HepG2 (cell line): ENCODE results near the gene USP7. TPM values are rescaled to one million over a fixed set of nuclear protein-coding genes. Genes with fewer than 3 reads are reported as not detected.

Source experiments
- ATF7 ChIP-seq, 2 experiments: fragments of 450-650 bp in 1 of 2; sonication (generic) in 1 of 2; formaldehyde crosslinking in 1 of 2; IDR thresholded peaks; 2 replicates each; pipeline versions ENCODE4 v1.4.0 to v1.6.1; 2016 to 2020; ENCODE audit warnings: antibody characterized with exemption in 1 of 2, mild to moderate bottlenecking in 1 of 2, missing genetic modification reagents in 1 of 2
- ETV5 ChIP-seq: IDR thresholded peaks from 2 replicates; pipeline ENCODE4 v1.6.1; 2018; ENCODE audit warnings: missing biosample characterization, missing genetic modification reagents, inconsistent platforms, borderline replicate concordance
- FIP1L1 ChIP-seq: fragments of 200-400 bp; formaldehyde crosslinking; IDR thresholded peaks from 2 replicates; pipeline ENCODE4 v1.6.1; 2018; ENCODE audit warnings: low read depth, mild to moderate bottlenecking, low read length, moderate library complexity, borderline replicate concordance; ENCODE audit not compliant: insufficient read depth
- FOXA1 ChIP-seq, 2 experiments: fragments of 450-650 bp in 1 of 2; sonication (generic) in 1 of 2; formaldehyde crosslinking in 1 of 2; IDR thresholded peaks; 2 replicates each; pipeline versions ENCODE4 v1.4.0 to v1.6.1; 2016 to 2020; ENCODE audit warnings: missing genetic modification reagents in 1 of 2
- NCOA2 ChIP-seq: sonication (generic); formaldehyde crosslinking; IDR thresholded peaks from 2 replicates; pipeline ENCODE4 v1.8.0; 2022; ENCODE audit warnings: inconsistent platforms
- NFE2L2 ChIP-seq: fragments of 150-350 bp; IDR thresholded peaks from 2 replicates; pipeline ENCODE4 v1.6.1; 2014; ENCODE audit warnings: low read length
- ZNF10 ChIP-seq: sonication (generic); formaldehyde crosslinking; IDR thresholded peaks from 2 replicates; pipeline ENCODE4 v1.4.0; 2020; ENCODE audit warnings: mild to moderate bottlenecking, low read depth, missing genetic modification reagents, borderline replicate concordance
- ZNF484 ChIP-seq: sonication (generic); formaldehyde crosslinking; IDR thresholded peaks from 2 replicates; pipeline ENCODE4 v1.5.1; 2020; ENCODE audit warnings: mild to moderate bottlenecking, low read depth, missing genetic modification reagents, borderline replicate concordance
- polyA plus RNA-seq, 8 experiments: library from polyadenylated mRNA; depleted of rRNA in 3 of 8; stranded (reverse) in 7 of 8; unstranded in 1 of 8; fragments of >200 nt; fragmentation: Illumina TruSeq in 4 of 8; extraction: Trizol in 4 of 8; gene quantifications; 2 replicates each; pipeline versions ENCODE4 v1.2.1 to v1.2.3, GENCODE V29; 2011 to 2016; ENCODE audit warnings: low read depth in 4 of 8, missing spikeins in 1 of 8, mixed read lengths in 1 of 8; ENCODE audit not compliant: insufficient read depth in 1 of 8
- total RNA-seq, 5 experiments: library from RNA; depleted of rRNA; stranded (reverse); fragments of >200 nt; fragmentation: Illumina TruSeq; extraction: Trizol; gene quantifications; 2 replicates each; pipeline ENCODE4 v1.2.3, GENCODE V29; 2016; ENCODE audit warnings: low read depth in 1 of 5
- TF ChIP-seq, protein P1 (sequence below): sonication (generic); formaldehyde crosslinking; conservative IDR thresholded peaks from 2 replicates; pipeline ENCODE4 v1.8.0; 2022; ENCODE audit warnings: low read depth, missing genetic modification reagents
- TF ChIP-seq, protein P2 (sequence below): sonication (generic); formaldehyde crosslinking; IDR thresholded peaks from 2 replicates; pipeline ENCODE4 v1.5.0; 2020; ENCODE audit warnings: mild to moderate bottlenecking, missing genetic modification reagents
- TF ChIP-seq, protein P3 (sequence below): sonication (generic); formaldehyde crosslinking; IDR thresholded peaks from 2 replicates; pipeline ENCODE4 v1.4.0; 2020; ENCODE audit warnings: mild to moderate bottlenecking, missing genetic modification reagents

The USP7 gene
- total and polyA plus RNA-seq, 2 of the 13 experiments (the other 11 are each of a cell fraction or from before 2014, with no cell fraction given), result 52.5 to 173 TPM

DNA sequence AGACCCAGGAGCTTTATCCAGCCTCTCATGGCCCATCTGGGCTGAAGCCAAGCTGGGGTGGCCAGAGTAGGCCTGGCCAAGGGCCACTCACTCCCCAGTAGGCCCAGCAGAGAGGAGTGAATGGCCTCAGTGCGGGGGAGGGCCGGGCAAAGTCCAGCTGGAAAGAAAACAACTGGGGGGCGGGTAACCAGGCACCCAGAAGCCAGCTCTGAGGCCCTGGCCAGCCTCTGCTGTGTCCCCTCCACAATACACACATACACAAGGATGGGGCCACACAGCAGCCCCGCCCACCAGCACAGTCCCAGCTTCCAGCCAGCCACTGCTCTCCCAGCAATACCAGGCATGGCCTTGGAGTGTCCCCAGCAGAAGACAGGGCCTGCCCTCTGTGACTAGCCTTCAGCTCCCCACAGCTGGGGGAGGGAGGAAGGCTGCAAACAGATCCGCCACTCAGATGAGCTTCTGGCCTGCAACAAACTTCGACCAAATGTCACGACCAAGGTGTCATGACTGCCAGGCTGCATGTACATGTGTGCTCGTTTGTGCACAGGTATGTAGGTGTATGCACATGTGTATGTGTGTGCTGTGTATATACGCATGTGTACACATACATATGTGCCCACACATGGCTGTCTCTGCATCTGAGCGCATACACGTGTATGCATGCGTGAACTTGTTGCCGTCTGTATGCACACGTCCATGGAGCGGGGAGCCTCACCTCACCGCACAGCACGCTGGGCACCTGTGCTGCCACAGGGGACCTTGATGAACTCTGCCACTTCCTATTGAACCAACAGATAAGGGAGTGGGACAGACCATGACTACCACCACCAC, 99.9 kb downstream of the USP7 start (continued):
- TF ChIP-seq, protein P1, sequence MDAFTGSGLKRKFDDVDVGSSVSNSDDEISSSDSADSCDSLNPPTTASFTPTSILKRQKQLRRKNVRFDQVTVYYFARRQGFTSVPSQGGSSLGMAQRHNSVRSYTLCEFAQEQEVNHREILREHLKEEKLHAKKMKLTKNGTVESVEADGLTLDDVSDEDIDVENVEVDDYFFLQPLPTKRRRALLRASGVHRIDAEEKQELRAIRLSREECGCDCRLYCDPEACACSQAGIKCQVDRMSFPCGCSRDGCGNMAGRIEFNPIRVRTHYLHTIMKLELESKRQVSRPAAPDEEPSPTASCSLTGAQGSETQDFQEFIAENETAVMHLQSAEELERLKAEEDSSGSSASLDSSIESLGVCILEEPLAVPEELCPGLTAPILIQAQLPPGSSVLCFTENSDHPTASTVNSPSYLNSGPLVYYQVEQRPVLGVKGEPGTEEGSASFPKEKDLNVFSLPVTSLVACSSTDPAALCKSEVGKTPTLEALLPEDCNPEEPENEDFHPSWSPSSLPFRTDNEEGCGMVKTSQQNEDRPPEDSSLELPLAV, result peak; percentile 87; the same call in 1 of the 2 replicates
- 0 out of 2 replicates have a peak, but pooled peaks have one; percentile 62 for TF ChIP-seq ZNF10 (CRISPR knock-in tag)
- TF ChIP-seq NFE2L2, result no peak
- TF ChIP-seq, protein P2, sequence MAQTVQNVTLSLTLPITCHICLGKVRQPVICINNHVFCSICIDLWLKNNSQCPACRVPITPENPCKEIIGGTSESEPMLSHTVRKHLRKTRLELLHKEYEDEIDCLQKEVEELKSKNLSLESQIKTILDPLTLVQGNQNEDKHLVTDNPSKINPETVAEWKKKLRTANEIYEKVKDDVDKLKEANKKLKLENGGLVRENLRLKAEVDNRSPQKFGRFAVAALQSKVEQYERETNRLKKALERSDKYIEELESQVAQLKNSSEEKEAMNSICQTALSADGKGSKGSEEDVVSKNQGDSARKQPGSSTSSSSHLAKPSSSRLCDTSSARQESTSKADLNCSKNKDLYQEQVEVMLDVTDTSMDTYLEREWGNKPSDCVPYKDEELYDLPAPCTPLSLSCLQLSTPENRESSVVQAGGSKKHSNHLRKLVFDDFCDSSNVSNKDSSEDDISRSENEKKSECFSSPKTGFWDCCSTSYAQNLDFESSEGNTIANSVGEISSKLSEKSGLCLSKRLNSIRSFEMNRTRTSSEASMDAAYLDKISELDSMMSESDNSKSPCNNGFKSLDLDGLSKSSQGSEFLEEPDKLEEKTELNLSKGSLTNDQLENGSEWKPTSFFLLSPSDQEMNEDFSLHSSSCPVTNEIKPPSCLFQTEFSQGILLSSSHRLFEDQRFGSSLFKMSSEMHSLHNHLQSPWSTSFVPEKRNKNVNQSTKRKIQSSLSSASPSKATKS (CRISPR knock-in tag), result 0 out of 2 replicates have a peak, but pooled peaks have one; percentile 38
- TF ChIP-seq FIP1L1, result peak; percentile 98
- no peak for TF ChIP-seq ZNF484 (CRISPR knock-in tag)
- peak; percentile 83 for TF ChIP-seq ETV5 (CRISPR knock-in tag)
- TF ChIP-seq ATF7 (IDR thresholded peaks at IDR 0.05), result no peak
- peak; percentile 83; the same call in 1 of the 2 replicates for TF ChIP-seq ATF7 (CRISPR knock-in tag; IDR thresholded peaks at IDR 0.05)
- no peak for TF ChIP-seq FOXA1 (IDR thresholded peaks at IDR 0.05)
- TF ChIP-seq FOXA1 (CRISPR knock-in tag; IDR thresholded peaks at IDR 0.05), result peak; percentile 89
- TF ChIP-seq NCOA2, result peak; percentile 95
- TF ChIP-seq, protein P3, sequence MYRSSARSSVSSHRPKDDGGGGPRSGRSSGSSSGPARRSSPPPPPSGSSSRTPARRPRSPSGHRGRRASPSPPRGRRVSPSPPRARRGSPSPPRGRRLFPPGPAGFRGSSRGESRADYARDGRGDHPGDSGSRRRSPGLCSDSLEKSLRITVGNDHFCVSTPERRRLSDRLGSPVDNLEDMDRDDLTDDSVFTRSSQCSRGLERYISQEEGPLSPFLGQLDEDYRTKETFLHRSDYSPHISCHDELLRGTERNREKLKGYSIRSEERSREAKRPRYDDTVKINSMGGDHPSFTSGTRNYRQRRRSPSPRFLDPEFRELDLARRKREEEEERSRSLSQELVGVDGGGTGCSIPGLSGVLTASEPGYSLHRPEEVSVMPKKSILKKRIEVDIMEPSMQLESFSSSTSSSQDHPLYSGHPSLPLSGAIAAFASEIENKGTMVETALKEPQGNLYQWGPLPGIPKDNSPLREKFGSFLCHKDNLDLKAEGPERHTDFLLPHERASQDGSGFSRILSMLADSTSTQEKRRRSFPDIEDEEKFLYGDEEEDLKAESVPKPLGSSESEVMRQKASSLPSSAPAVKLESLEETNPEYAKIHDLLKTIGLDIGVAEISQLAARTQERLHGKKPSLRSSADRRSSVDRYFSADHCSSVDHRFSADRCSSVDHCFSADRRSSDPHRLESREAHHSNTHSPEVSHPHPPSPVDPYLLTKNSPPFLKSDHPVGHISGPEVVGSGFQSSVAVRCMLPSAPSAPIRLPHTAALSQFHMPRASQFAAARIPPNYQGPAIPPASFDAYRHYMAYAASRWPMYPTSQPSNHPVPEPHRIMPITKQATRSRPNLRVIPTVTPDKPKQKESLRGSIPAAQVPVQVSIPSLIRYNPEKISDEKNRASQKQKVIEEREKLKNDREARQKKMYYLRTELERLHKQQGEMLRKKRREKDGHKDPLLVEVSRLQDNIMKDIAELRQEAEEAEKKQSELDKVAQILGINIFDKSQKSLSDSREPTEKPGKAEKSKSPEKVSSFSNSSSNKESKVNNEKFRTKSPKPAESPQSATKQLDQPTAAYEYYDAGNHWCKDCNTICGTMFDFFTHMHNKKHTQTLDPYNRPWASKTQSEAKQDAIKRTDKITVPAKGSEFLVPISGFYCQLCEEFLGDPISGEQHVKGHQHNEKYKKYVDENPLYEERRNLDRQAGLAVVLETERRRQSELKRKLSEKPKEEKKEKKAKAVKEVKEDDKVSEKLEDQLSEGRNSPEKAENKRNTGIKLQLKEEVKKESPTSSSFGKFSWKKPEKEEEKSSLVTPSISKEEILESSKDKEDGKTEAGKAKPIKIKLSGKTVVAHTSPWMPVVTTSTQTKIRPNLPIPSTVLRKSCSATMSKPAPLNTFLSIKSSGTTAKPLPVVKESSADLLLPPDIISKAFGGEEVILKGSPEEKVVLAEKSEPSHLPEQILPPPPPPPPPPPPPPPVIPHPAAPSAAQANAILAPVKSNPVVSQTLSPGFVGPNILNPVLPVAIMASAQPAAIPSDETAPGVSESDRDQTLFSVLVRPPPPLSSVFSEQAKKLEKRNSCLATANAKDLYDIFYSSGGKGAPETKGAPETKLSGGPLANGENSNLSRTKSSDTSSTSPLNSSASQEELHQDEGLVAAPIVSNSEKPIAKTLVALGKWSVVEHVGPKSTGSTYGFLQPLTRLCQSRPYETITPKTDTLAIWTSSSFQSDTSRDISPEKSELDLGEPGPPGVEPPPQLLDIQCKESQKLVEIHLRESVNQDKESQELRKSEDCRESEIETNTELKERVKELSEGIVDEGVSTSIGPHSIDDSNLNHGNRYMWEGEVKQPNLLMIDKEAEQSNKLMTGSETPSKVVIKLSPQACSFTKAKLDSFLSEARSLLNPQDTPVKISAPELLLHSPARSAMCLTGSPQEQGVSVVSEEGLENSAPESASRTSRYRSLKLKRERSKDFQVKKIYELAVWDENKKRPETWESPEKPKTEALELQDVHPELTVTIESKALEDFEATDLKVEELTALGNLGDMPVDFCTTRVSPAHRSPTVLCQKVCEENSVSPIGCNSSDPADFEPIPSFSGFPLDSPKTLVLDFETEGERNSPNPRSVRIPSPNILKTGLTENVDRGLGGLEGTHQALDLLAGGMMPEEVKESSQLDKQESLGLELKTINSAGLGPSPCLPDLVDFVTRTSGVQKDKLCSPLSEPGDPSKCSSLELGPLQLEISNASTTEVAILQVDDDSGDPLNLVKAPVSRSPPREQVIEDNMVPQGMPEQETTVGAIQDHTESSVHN (CRISPR knock-in tag), result peak; percentile 96; the same call in 1 of the 2 replicates
